Activated naive CD8-positive, alpha-beta T cell treated with anti-CD3 and anti-CD28 coated beads, Interleukin-2, amount 50 U/mL, for 16 hours (primary cell): ENCODE results near the gene HEATR5A.
"Not testable (repeated sequence)": the region's sequence is repeated elsewhere in the genome, so short reads cannot be mapped to it uniquely, and the experiment has no call there.

Experiments used
- DNase-seq: peaks from one replicate; pipeline ENCODE4 v3.0.0-alpha.2; 2020; ENCODE audit warnings: low read depth, low spot score

HEATR5A gene

GRCh38 chr14:31329876-31330521 is 90.4 kb downstream of the HEATR5A start:
- not testable (repeated sequence) for DNase-seq

- no peak for DNase-seq
Measured at GRCh38 chr14:31326111-31326510, 94.2 kb downstream of the HEATR5A start.

GRCh38 chr14:31323419-31323818 is 96.9 kb downstream of the HEATR5A start:
- DNase-seq, result no peak

GRCh38 chr14:31320922-31321766 is 99.2 kb downstream of the HEATR5A start:
- DNase-seq, result no peak

- DNase-seq, result no peak
Measured at GRCh38 chr14:31320216-31320615, 100.1 kb downstream of the HEATR5A start.

GRCh38 chr14:31319701-31320100 is 100.6 kb downstream of the HEATR5A start:
- DNase-seq, result no peak

- DNase-seq, result no peak
Measured at GRCh38 chr14:31312934-31313333, 107.4 kb downstream of the HEATR5A start.

GRCh38 chr14:31312370-31312769 is 108.0 kb downstream of the HEATR5A start:
- DNase-seq, result not testable (repeated sequence)

- DNase-seq, result no peak
Measured at GRCh38 chr14:31307618-31308017, 112.7 kb downstream of the HEATR5A start.

GRCh38 chr14:31307198-31307597 is 113.2 kb downstream of the HEATR5A start:
- no peak for DNase-seq

GRCh38 chr14:31303654-31304053 is 116.7 kb downstream of the HEATR5A start:
- no peak for DNase-seq

GRCh38 chr14:31300883-31301282 is 119.5 kb downstream of the HEATR5A start:
- no peak for DNase-seq

- DNase-seq, result no peak
Measured at GRCh38 chr14:31300296-31300695, 120.1 kb downstream of the HEATR5A start.

- DNase-seq, result no peak
Measured at GRCh38 chr14:31297701-31298344, 122.5 kb downstream of the HEATR5A start.

- DNase-seq, result no peak
Measured at GRCh38 chr14:31297112-31297511, 123.2 kb downstream of the HEATR5A start.

- no peak for DNase-seq
Measured at GRCh38 chr14:31294746-31295405, 125.5 kb downstream of the HEATR5A start.

GRCh38 chr14:31292937-31293616 is 127.3 kb downstream of the HEATR5A start:
- DNase-seq, result no peak

- no peak for DNase-seq
Measured at GRCh38 chr14:31291210-31291609, 129.1 kb downstream of the HEATR5A start.

- no peak for DNase-seq
Measured at GRCh38 chr14:31287294-31287972, 132.9 kb downstream of the HEATR5A start.

GRCh38 chr14:31286456-31287293 is 133.7 kb downstream of the HEATR5A start:
- no peak for DNase-seq
